IMR-90 (cell line): ENCODE measurements around the gene CA9. TPM values are rescaled to one million over a fixed set of nuclear protein-coding genes. Genes with fewer than 3 reads are reported as not detected.

ENCODE experiments used
- ATAC-seq: fragments of 200-7000 bp; cut with Tn5 transposase; 2 replicates; pipeline ENCODE4 v1.9.1; 2020; ENCODE audit warnings: low read depth, mild to moderate bottlenecking, moderate library complexity
- BruUV-seq: library from RNA; stranded (reverse); fragments of 400-500 nt; replicated peaks from 2 replicates; lab custom pipeline; 2021; lab: Mats Ljungman, UMichigan
- CTCF ChIA-PET: fragments of 300-600 bp; formaldehyde crosslinking; extraction: SDS; loops from one replicate; lab custom pipeline; 2021; ENCODE audit warnings: antibody characterized with exemption; lab: Yijun Ruan, JAX
- POLR2A ChIA-PET: fragments of 300-600 bp; sonication (Branson Sonifier 250); formaldehyde crosslinking; loops from one replicate; lab custom pipeline; 2022; ENCODE audit warnings: antibody characterized with exemption; ENCODE audit not compliant: unreplicated experiment; lab: Charles Lee
- DNase-seq: peaks from one replicate; pipeline ENCODE4 v3.0.0; 2013
- H2AFZ ChIP-seq: replicated peaks from 2 replicates; pipeline ENCODE3; 2013; ENCODE audit warnings: low read length, mild to moderate bottlenecking; ENCODE audit not compliant: poor library complexity
- H2AK5ac ChIP-seq: 2 replicates; pipeline ENCODE4 v1.6.1; 2013; ENCODE audit warnings: low read depth, low read length, inconsistent platforms
- H2AK9ac ChIP-seq: replicated peaks from 2 replicates; pipeline ENCODE3; 2013; ENCODE audit warnings: mild to moderate bottlenecking, low read depth, low read length, moderate library complexity; ENCODE audit not compliant: poor library complexity
- H2BK120ac ChIP-seq: 2 replicates; pipeline ENCODE4 v1.6.1; 2013; ENCODE audit warnings: low read depth, low read length, inconsistent platforms
- H2BK15ac ChIP-seq: 3 replicates; pipeline ENCODE4 v1.6.1; 2013; ENCODE audit warnings: low read depth, low read length, inconsistent platforms
- H2BK20ac ChIP-seq: 2 replicates; pipeline ENCODE4 v1.6.1; 2013; ENCODE audit warnings: low read depth, mild to moderate bottlenecking, inconsistent platforms, low read length, moderate library complexity
- H2BK5ac ChIP-seq: 2 replicates; pipeline ENCODE4 v1.6.1; 2013; ENCODE audit warnings: mild to moderate bottlenecking, low read depth, low read length, inconsistent platforms; ENCODE audit not compliant: poor library complexity, severe bottlenecking
- H3K14ac ChIP-seq: replicated peaks from 2 replicates; pipeline ENCODE4 v1.6.1; 2013; ENCODE audit warnings: low read depth, low read length, inconsistent platforms
- H3K18ac ChIP-seq: 2 replicates; pipeline ENCODE4 v1.6.1; 2013; ENCODE audit warnings: low read depth, low read length, control low read depth
- H3K23ac ChIP-seq: 2 replicates; pipeline ENCODE4 v1.6.1; 2013; ENCODE audit warnings: low read depth, low read length, inconsistent platforms
- H3K27ac ChIP-seq: 2 replicates; pipeline ENCODE4 v1.5.1; 2013; ENCODE audit warnings: mild to moderate bottlenecking, control low read depth, low read length; ENCODE audit not compliant: insufficient read depth
- H3K27me3 ChIP-seq: 2 replicates; pipeline ENCODE4 v1.6.1; 2013; ENCODE audit warnings: low read length; ENCODE audit not compliant: control insufficient read depth, insufficient read depth
- H3K36me3 ChIP-seq: 2 replicates; pipeline ENCODE4 v1.6.1; 2013; ENCODE audit warnings: low read length, mixed read lengths; ENCODE audit not compliant: control insufficient read depth, insufficient read depth
- H3K4ac ChIP-seq: 2 replicates; pipeline ENCODE4 v1.6.1; 2013; ENCODE audit warnings: low read depth, low read length, inconsistent platforms
- H3K4me1 ChIP-seq: 2 replicates; pipeline ENCODE4 v1.6.1; 2013; ENCODE audit warnings: low read length, mixed read lengths; ENCODE audit not compliant: control insufficient read depth, insufficient read depth
- H3K4me2 ChIP-seq: 2 replicates; pipeline ENCODE4 v1.6.1; 2013; ENCODE audit warnings: low read depth, mild to moderate bottlenecking, control low read depth, low read length, moderate library complexity
- H3K4me3 ChIP-seq: 2 replicates; pipeline ENCODE4 v1.5.1; 2013; ENCODE audit warnings: low read depth, mild to moderate bottlenecking, control low read depth, low read length, moderate library complexity; ENCODE audit not compliant: insufficient read depth
- H3K56ac ChIP-seq: 2 replicates; pipeline ENCODE4 v1.6.1; 2013; ENCODE audit warnings: low read length, inconsistent platforms; ENCODE audit not compliant: insufficient read depth; ENCODE audit errors: extremely low read depth
- H3K79me1 ChIP-seq, 2 experiments: 2 replicates each; pipeline ENCODE4 v1.6.1; 2013; ENCODE audit warnings: low read length in 2 of 2, inconsistent platforms in 1 of 2, low read depth in 1 of 2
- H3K9ac ChIP-seq: 2 replicates; pipeline ENCODE4 v1.6.1; 2013; ENCODE audit warnings: low read depth, low read length, control low read depth
- H3K9me1 ChIP-seq: 2 replicates; pipeline ENCODE4 v1.6.1; 2013; ENCODE audit warnings: low read length, inconsistent platforms; ENCODE audit not compliant: insufficient read depth
- H3K9me3 ChIP-seq: 2 replicates; pipeline ENCODE4 v1.6.1; 2013; ENCODE audit warnings: low read length; ENCODE audit not compliant: control insufficient read depth, insufficient read depth
- H4K20me1 ChIP-seq: 2 replicates; pipeline ENCODE4 v1.6.1; 2013; ENCODE audit warnings: low read length, inconsistent platforms; ENCODE audit not compliant: insufficient read depth
- H4K5ac ChIP-seq: 2 replicates; pipeline ENCODE4 v1.6.1; 2013; ENCODE audit warnings: mild to moderate bottlenecking, low read depth, low read length, control low read depth
- H4K8ac ChIP-seq, 2 experiments: 2 replicates each; pipeline ENCODE4 v1.6.1; 2013; ENCODE audit warnings: low read depth in 2 of 2, low read length in 2 of 2, control low read depth in 1 of 2, inconsistent platforms in 1 of 2
- H4K91ac ChIP-seq: 2 replicates; pipeline ENCODE4 v1.6.1; 2013; ENCODE audit warnings: low read depth, low read length, inconsistent platforms; ENCODE audit not compliant: insufficient read depth
- BHLHE40 ChIP-seq: fragments of 150-350 bp; IDR thresholded peaks from 2 replicates; pipeline ENCODE4 v1.6.1; 2016; ENCODE audit warnings: mild to moderate bottlenecking, low read depth, low read length
- CEBPB ChIP-seq: IDR thresholded peaks from 2 replicates; pipeline ENCODE4 v1.6.1; 2012; ENCODE audit warnings: low read depth, low read length, improper control_type of control experiment
- ELK1 ChIP-seq: fragments of 150-350 bp; IDR thresholded peaks from 2 replicates; pipeline ENCODE4 v1.6.1; 2016; ENCODE audit warnings: low read depth, mild to moderate bottlenecking, low read length, moderate library complexity, borderline replicate concordance
- FOS ChIP-seq: fragments of 150-350 bp; IDR thresholded peaks from 2 replicates; pipeline ENCODE4 v1.6.1; 2016; ENCODE audit warnings: low read depth, low read length
- MAZ ChIP-seq: IDR thresholded peaks from 2 replicates; pipeline ENCODE4 v1.6.1; 2012; ENCODE audit warnings: low read depth, mild to moderate bottlenecking, low read length, improper control_type of control experiment, moderate library complexity, borderline replicate concordance
- MXI1 ChIP-seq: IDR thresholded peaks from 2 replicates; pipeline ENCODE4 v1.6.1; 2012; ENCODE audit warnings: low read depth, mild to moderate bottlenecking, low read length, moderate library complexity, borderline replicate concordance
- NFE2L2 ChIP-seq: fragments of 150-350 bp; IDR thresholded peaks from 2 replicates; pipeline ENCODE4 v1.6.1; 2016; ENCODE audit warnings: low read depth, mild to moderate bottlenecking, low read length
- POLR2A ChIP-seq: IDR thresholded peaks from 2 replicates; pipeline ENCODE4 v1.6.1; 2012; ENCODE audit warnings: mild to moderate bottlenecking, low read depth, low read length
- RAD21 ChIP-seq: IDR thresholded peaks from 2 replicates; pipeline ENCODE4 v1.6.1; 2012; ENCODE audit warnings: low read length, improper control_type of control experiment
- RCOR1 ChIP-seq: IDR thresholded peaks from 2 replicates; pipeline ENCODE4 v1.6.1; 2012; ENCODE audit warnings: mild to moderate bottlenecking, low read length, improper control_type of control experiment; ENCODE audit not compliant: insufficient replicate concordance
- RFX5 ChIP-seq: IDR thresholded peaks from 2 replicates; pipeline ENCODE4 v1.8.0; 2012; ENCODE audit warnings: low read depth, mild to moderate bottlenecking, low read length, moderate library complexity
- SMC3 ChIP-seq: fragments of 150-350 bp; IDR thresholded peaks from 2 replicates; pipeline ENCODE4 v1.6.1; 2016; ENCODE audit warnings: low read depth, mild to moderate bottlenecking, antibody characterized with exemption, low read length, moderate library complexity
- USF2 ChIP-seq: fragments of 150-350 bp; IDR thresholded peaks from 2 replicates; pipeline ENCODE4 v1.6.1; 2017; ENCODE audit warnings: mild to moderate bottlenecking, antibody characterized with exemption, low read length, low read depth
- WGBS, 2 experiments: methylation state at CpG; one replicate each; pipeline versions ENCODE4 v1.1.5 to v1.1.7; 2013; ENCODE audit warnings: missing lambda C conversion rate in 2 of 2; ENCODE audit not compliant: insufficient read length in 1 of 2; ENCODE audit errors: extremely low coverage in 2 of 2; 5-methylcytosine and 5-hydroxymethylcytosine counted together
- dilution Hi-C: fragments of 300-500 bp; cut with HindIII; formaldehyde crosslinking; loops from one replicate; pipeline ENCODE4 v1.14.3; 2018; ENCODE audit warnings: low sequenced_read_pairs; ENCODE audit not compliant: unreplicated experiment
- in situ Hi-C: fragments of 300-500 bp; cut with MboI; formaldehyde crosslinking; loops from 3 replicates; pipeline ENCODE4 v1.14.3; 2019; ENCODE audit warnings: low sequenced_read_pairs, inconsistent platforms, mixed read lengths
- intact Hi-C: fragments of 100-400 bp; cut with micrococcal nuclease; formaldehyde crosslinking; loops from 2 replicates; pipeline ENCODE4 v1.10.0; 2022
- polyA plus RNA-seq, 3 experiments: library from polyadenylated mRNA; depleted of rRNA; stranded (reverse); fragments of >200 nt; gene quantifications; 2 replicates each; pipeline ENCODE4 v1.2.3, GENCODE V29; 2012; ENCODE audit warnings: low replicate concordance in 1 of 3
- total RNA-seq: library from RNA; depleted of rRNA; stranded (reverse); fragments of >200 nt; gene quantifications from 2 replicates; pipeline ENCODE4 v1.2.3, GENCODE V29; 2012

Gene CA9
- total and polyA plus RNA-seq, 2 of the 4 experiments (the other 2 are of a cell fraction): 0.54 to 3.9 TPM

- TF ChIP-seq RCOR1 (no peak), MXI1 (peak; percentile 92)
These were observed 16.0 kb downstream of the CA9 start, which contains the start of gene TPM2 (continued) for GRCh38 chr9:35689542-35690293.

GRCh38 chr9:35690294-35690613, 16.5 kb downstream of the CA9 start:
- H3K36me3 ChIP-seq: peaks cover 28% of the 10 kb centered on the region
- peak overlapping the region; percentile 93 for H3K18ac ChIP-seq
- peaks cover 0 to 55% of the 10 kb centered on the region in 2 experiments; a peak in 3 of 4 replicates for H3K79me1 ChIP-seq
- BruUV-seq: no TSS peak
- no peaks in the 10 kb centered on the region for H3K9me3 ChIP-seq
- TF ChIP-seq CEBPB (no peak), BHLHE40 (no peak), MXI1 (no peak), FOS (no peak), POLR2A (no peak), NFE2L2 (no peak), SMC3 (no peak), USF2 (no peak), RAD21 (no peak), ELK1 (no peak), RCOR1 (no peak), MAZ (no peak), RFX5 (no peak)
- peak overlapping the region; percentile 95; the same call in 2 of the 3 replicates for H2BK15ac ChIP-seq
- no peaks in the 10 kb centered on the region for H3K27me3 ChIP-seq
- WGBS, 2 experiments: 0% methylated on average over 5 of the region's 21 CpGs; no CpG with 5 or more reads in 1 of the 2 experiments
- H2AK9ac ChIP-seq: peak overlapping the region; percentile 98
- peaks cover 21% of the 10 kb centered on the region for H3K4me1 ChIP-seq
- dilution Hi-C loops (no loop called here), intact Hi-C loops (loop anchor here (2.0 to 5.0 kb wide), 2 partner anchors 33 to 39 kb away; partner anchors contain the start of genes CCDC107 and RMRP), in situ Hi-C loops (no loop called here)
- peak overlapping the region; percentile 83 for H3K4me2 ChIP-seq
- peak overlapping the region; percentile 83 for H3K4me3 ChIP-seq
- H4K91ac ChIP-seq: peak overlapping the region; percentile 99
- H3K9me1 ChIP-seq: peaks cover 14% of the 10 kb centered on the region
- peaks cover 45% of the 10 kb centered on the region for H4K20me1 ChIP-seq
- H3K23ac ChIP-seq: peak overlapping the region; percentile 93
- ChIA-PET POLR2A (interaction anchor here (0.5 to 2.6 kb wide), 10 partner anchors 10 to 203 kb away, joined by 3 to 25 read pairs (median 4); partner anchors contain the start of genes CREB3 and TLN1), CTCF (interaction anchor here (0.7 to 1.2 kb wide), 2 partner anchors 29 to 37 kb away, joined by 3 to 4 read pairs; no protein-coding TSS in a partner anchor)
- peak overlapping the region; percentile 73 for H4K5ac ChIP-seq
- peak overlapping the region; percentile 94 for H2AK5ac ChIP-seq
- DNase-seq: peak; percentile 63
- no peak for ATAC-seq
- H3K27ac ChIP-seq: peak overlapping the region; percentile 98
- peak overlapping the region; percentile 99 for H3K4ac ChIP-seq
- H2BK120ac ChIP-seq: peak overlapping the region; percentile 86
- H3K56ac ChIP-seq: peak overlapping the region; percentile 97
- peak overlapping the region; percentile 97 for H3K14ac ChIP-seq
- H2BK20ac ChIP-seq: peak overlapping the region; percentile 82
- H2AFZ ChIP-seq: peak overlapping the region; percentile 84
- peak overlapping the region; percentile 95 for H3K9ac ChIP-seq
- H4K8ac ChIP-seq: peak overlapping the region; percentile 93 to 98
- peak overlapping the region; percentile 98 for H2BK5ac ChIP-seq
